Measurements from ENCODE around the gene TMEM26.

TMEM26 gene

GRCh38 chr10:61452655-61453641 lies at the start of gene TMEM26:
TSS of gene TMEM26 (minus strand) at chr10:61453381. CDS start at chr10:61453081, 300 bp downstream.
- DNase-seq, result peak; percentile 84

- DNase-seq, result no peak
Measured at GRCh38 chr10:61500460-61500859, 47.3 kb upstream of the TMEM26 start.

- no peak for DNase-seq
Measured at GRCh38 chr10:61492364-61492995, 39.3 kb upstream of the TMEM26 start.

- no peak for DNase-seq
Measured at GRCh38 chr10:61487506-61487905, 34.3 kb upstream of the TMEM26 start.

GRCh38 chr10:61486738-61487396 lies 33.7 kb upstream of the TMEM26 start:
- DNase-seq, result no peak

GRCh38 chr10:61486251-61486650 lies 33.1 kb upstream of the TMEM26 start:
- no peak for DNase-seq

- no peak for DNase-seq
Measured at GRCh38 chr10:61481597-61481996, 28.4 kb upstream of the TMEM26 start.

- DNase-seq, result no peak
Measured at GRCh38 chr10:61480208-61480607, 27.0 kb upstream of the TMEM26 start.

- no peak for DNase-seq
Measured at GRCh38 chr10:61478621-61479312, 25.6 kb upstream of the TMEM26 start.

GRCh38 chr10:61477451-61477850 lies 24.3 kb upstream of the TMEM26 start:
- DNase-seq, result no peak

- no peak for DNase-seq
Measured at GRCh38 chr10:61476529-61476928, 23.3 kb upstream of the TMEM26 start.

- no peak for DNase-seq
Measured at GRCh38 chr10:61475449-61475873, 22.3 kb upstream of the TMEM26 start.

- DNase-seq, result no peak
Measured at GRCh38 chr10:61472090-61472674, 19.0 kb upstream of the TMEM26 start.

- DNase-seq, result no peak
Measured at GRCh38 chr10:61471491-61471890, 18.3 kb upstream of the TMEM26 start.

GRCh38 chr10:61470740-61471139 lies 17.6 kb upstream of the TMEM26 start:
- DNase-seq, result no peak

- DNase-seq, result no peak
Measured at GRCh38 chr10:61465901-61466632, 12.9 kb upstream of the TMEM26 start.

GRCh38 chr10:61465171-61465496 lies 12.0 kb upstream of the TMEM26 start:
- DNase-seq, result no peak

- no peak for DNase-seq
Measured at GRCh38 chr10:61464461-61465170, 11.4 kb upstream of the TMEM26 start.

- DNase-seq, result no peak
Measured at GRCh38 chr10:61463035-61463909, 10.1 kb upstream of the TMEM26 start.

GRCh38 chr10:61460835-61461234 lies 7.7 kb upstream of the TMEM26 start:
- no peak for DNase-seq

Measured in left hindlimb (tissue), 1 donor.